Thymus (tissue), 11 donors: ENCODE data around the gene TCF12. TPM values are rescaled to one million over a fixed set of nuclear protein-coding genes. Genes with fewer than 3 reads are reported as not detected.
A peak's percentile ranks its signal among the peaks of the same experiment; 100 is the strongest.

ENCODE experiments used
- DNase-seq, 9 donors: peaks; one replicate each; pipeline ENCODE4 v3.0.0-alpha.2; 2013; ENCODE audit warnings: low spot score in 9 of 9, low read depth in 6 of 9, missing footprints in 1 of 9
- H3K27ac ChIP-seq, 2 donors: one replicate each; pipeline ENCODE4 v1.5.1; 2013; ENCODE audit warnings: control low read depth in 1 of 2, low read depth in 1 of 2, low read length in 1 of 2, mild to moderate bottlenecking in 1 of 2, moderate library complexity in 1 of 2
- H3K27me3 ChIP-seq, 2 donors: one replicate each; pipeline ENCODE4 v1.5.1; 2013; ENCODE audit warnings: low read length in 1 of 2; ENCODE audit not compliant: control insufficient read depth in 2 of 2, insufficient read depth in 1 of 2
- H3K36me3 ChIP-seq, 2 donors: one replicate each; pipeline ENCODE4 v1.5.1; 2013; ENCODE audit warnings: low read length in 1 of 2, mild to moderate bottlenecking in 1 of 2, moderate library complexity in 1 of 2; ENCODE audit not compliant: control insufficient read depth in 2 of 2, insufficient read depth in 2 of 2
- H3K4me1 ChIP-seq, 2 donors: one replicate each; pipeline ENCODE4 v1.5.1; 2013; ENCODE audit warnings: low read length in 2 of 2; ENCODE audit not compliant: control insufficient read depth in 2 of 2, insufficient read depth in 2 of 2
- H3K4me3 ChIP-seq, 2 donors: one replicate each; pipeline ENCODE4 v1.5.1; 2013; ENCODE audit warnings: low read length in 2 of 2, control low read depth in 1 of 2, mild to moderate bottlenecking in 1 of 2
- H3K9me3 ChIP-seq, 2 donors: one replicate each; pipeline ENCODE4 v1.5.1; 2013; ENCODE audit warnings: low read length in 1 of 2, mild to moderate bottlenecking in 1 of 2; ENCODE audit not compliant: control insufficient read depth in 2 of 2, insufficient read depth in 1 of 2
- WGBS: extraction: QIAGEN DNeasy Blood & Tissue Kit; methylation state at CpG from one replicate; pipeline ENCODE4 v1.1.7; 2013; 5-methylcytosine and 5-hydroxymethylcytosine counted together
- polyA plus RNA-seq: library from polyadenylated mRNA; stranded (reverse); fragments of 200-250 nt; gene quantifications from one replicate; pipeline ENCODE4 v1.2.3, GENCODE V29; 2013
- total RNA-seq: library from RNA; stranded (reverse); fragments of 120-200 nt; gene quantifications from one replicate; pipeline ENCODE4 v1.2.4, GENCODE V29; 2013
- donor health status: healthy.

The TCF12 gene
- total and polyA plus RNA-seq, 2 donors, result 45.2 to 159 TPM

DNA sequence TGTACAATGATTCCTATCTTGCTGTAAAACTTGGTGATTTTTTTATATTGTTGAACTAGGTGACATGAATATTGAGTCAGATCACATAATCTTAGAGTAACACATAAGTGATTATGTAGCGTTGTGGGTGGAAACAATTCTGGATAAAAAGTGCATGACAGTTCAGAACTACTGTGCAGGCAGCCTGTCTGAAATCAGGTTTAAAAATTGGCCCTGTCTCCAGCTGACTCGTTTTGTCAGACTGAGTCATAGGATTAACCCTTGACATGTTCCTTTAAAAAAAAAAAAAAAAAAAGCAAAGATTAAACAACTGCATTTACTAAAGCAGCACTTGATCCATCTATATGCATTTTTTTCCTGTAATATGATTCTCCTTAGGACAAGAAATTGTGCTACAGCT, 297.8 kb downstream of the TCF12 start:
- WGBS, result 78% methylated on average over 2 of the region's 2 CpGs
- Histone ChIP-seq H3K36me3 (peaks cover 3 to 6% of the 10 kb centered on the region in 2 donors), H3K27me3 (no peaks in the 10 kb centered on the region), H3K4me1 (peaks cover 0 to 3% of the 10 kb centered on the region in 2 donors), H3K9me3 (no peaks in the 10 kb centered on the region), H3K4me3 (no peak overlapping the region), H3K27ac (no peak overlapping the region)
- no peak for DNase-seq

DNA sequence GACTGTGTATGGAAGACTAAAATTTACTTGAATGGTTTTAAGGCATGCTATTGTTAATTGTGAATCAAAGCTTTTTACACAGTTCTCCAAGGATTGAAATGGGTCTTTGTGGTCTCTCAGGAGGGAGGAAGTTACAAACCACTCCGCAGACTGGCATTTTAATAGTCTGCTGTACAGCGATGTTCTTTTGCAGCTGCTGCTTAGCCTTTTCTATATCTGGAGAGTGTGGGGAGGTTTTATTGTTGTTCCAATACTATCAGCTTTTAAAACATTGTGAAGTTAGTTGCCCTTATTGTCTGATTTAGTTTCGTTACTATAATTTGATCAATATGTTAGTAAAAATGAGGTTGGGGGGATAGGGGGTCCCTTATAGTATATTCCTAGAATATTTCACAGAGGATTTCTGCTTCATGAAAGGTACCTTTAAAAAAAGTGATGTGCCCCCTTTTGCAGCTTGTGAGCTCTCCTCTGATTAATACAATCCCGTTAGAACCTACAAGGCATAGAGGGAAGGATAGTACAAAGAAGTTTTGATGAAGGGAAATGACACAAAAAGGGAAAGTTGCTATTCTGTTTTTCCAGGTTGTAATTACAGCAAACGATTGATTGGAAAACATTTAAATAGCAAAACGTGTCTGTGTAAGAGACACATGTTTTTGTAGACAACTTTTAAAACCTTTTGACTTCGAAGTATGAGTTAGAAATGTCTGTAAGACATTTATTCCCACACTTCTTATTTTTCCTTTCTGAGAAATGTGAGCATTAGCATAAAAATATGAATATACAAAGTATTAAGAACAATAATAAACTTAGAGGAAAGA, 299.5 kb downstream of the TCF12 start:
- H3K9me3 ChIP-seq, result no peaks in the 10 kb centered on the region
- H3K4me1 ChIP-seq, result peaks cover 0 to 3% of the 10 kb centered on the region in 2 donors
- DNase-seq, result peak in 1 of 9 donors; percentile 31
- no peaks in the 10 kb centered on the region for H3K27me3 ChIP-seq
- no peak overlapping the region for H3K27ac ChIP-seq
- 53% methylated on average over 7 of the region's 7 CpGs for WGBS
- H3K4me3 ChIP-seq, result no peak overlapping the region
- no peaks in the 10 kb centered on the region for H3K36me3 ChIP-seq

DNA sequence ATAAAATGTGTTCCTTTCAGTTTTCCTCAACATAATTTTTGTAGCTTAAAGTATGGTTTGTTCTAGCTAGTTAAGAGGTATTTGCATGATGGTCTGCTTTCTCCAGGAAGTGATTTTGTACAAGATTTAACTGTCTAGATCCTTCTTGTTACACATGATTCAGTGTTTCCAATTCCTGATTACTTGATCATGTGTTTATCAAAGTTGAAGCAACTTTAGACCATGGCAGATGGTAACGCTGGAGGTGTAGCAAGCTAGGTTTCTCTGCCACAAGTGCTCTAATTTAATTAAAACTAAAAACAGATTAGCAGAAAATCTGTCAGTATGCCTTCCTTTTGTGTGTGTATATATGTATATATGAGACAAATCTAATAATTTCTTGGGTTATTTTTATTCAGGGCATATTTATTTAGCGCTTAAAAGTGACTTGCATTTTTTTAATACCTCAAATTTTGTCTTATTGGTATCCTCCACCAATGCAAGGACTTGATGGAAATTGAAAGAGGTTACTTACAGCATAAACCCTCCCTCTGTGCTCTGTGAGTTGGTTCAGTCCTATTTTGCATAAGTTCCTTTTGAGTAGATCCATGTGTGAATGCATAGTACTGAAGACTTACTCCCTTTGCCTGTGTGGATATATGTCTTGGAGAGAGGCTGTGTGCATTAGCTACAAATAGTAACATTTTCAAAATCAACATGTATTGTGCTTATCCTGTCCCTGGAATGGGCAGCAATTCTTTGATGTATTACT, 300.6 kb downstream of the TCF12 start:
- Histone ChIP-seq H3K4me3 (no peak overlapping the region), H3K36me3 (no peaks in the 10 kb centered on the region), H3K4me1 (peaks cover 0 to 3% of the 10 kb centered on the region in 2 donors), H3K9me3 (no peaks in the 10 kb centered on the region), H3K27me3 (no peaks in the 10 kb centered on the region), H3K27ac (no peak overlapping the region)
- 97% methylated on average over 2 of the region's 2 CpGs for WGBS
- peak in 1 of 9 donors; percentile 45 for DNase-seq

DNA sequence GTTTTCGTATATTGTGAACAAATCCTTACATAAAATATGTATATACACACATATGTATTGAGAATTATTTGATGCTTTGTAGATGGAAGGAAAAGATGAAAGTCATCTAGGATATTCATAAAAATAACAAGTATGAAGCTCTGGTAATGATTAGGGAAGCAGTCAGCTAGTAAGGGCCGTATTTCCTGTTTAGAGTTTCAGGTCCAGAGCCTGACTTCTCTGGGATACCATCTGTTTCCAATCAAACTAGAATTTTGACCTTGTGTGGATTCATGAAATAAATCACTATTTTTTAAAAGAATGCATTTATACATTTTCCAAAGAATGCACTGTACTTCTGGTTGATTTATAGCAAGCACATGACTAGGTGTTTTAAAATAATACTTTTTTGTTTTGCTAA, 301.8 kb downstream of the TCF12 start:
- no peak for DNase-seq
- WGBS, result 96% methylated on average over 2 of the region's 2 CpGs
- H3K4me1 ChIP-seq, result peaks cover 0 to 3% of the 10 kb centered on the region in 2 donors

DNA sequence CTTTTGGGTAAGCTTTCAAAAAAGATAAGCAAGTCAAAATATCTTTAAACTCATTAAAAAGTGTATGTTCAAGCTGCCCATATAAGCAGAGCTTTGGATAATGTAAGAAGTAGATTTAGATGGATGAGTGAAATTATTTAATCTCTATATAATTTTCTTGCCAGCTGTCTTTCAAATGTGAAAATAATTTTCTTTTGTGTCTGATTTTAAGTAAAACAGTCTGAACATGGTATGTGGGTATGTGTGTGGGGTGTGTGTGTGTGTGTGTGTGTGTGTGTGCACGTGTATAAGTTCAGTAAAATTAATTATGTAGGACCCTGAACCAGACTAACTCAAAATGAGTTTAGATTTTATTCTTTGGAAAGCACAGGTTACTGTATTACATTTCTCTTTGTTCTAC, 302.7 kb downstream of the TCF12 start:
- Histone ChIP-seq H3K4me1 (peaks cover 0 to 3% of the 10 kb centered on the region in 2 donors), H3K36me3 (no peaks in the 10 kb centered on the region), H3K27me3 (no peaks in the 10 kb centered on the region), H3K4me3 (no peak overlapping the region), H3K9me3 (no peaks in the 10 kb centered on the region), H3K27ac (no peak overlapping the region)
- WGBS, result 0% methylated on average over 1 of the region's 1 CpG
- no peak for DNase-seq

More for the DNA sequence above, 301.8 kb downstream of the TCF12 start:
- Histone ChIP-seq H3K36me3 (no peaks in the 10 kb centered on the region), H3K4me3 (no peak overlapping the region), H3K27me3 (no peaks in the 10 kb centered on the region), H3K9me3 (no peaks in the 10 kb centered on the region), H3K27ac (no peak overlapping the region)

DNA sequence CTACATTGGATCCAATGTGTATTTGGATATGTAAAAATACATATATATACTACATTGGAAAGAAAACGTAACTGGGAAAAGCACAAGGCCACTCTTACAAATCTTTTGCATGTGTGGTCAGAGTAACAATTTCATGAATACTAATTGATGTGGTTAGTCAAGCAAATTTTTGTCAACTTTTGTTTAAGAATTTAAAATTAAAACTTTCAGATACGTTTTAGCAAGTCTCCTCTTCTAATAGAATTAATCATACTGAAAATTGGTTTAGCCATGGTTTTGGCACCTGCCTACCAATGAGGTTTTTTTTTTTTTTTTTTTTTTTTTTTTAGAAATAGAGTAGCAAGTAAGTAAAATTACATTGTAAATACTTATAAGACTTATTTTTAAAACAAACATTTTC, 304.9 kb downstream of the TCF12 start:
- DNase-seq, result no peak
- Histone ChIP-seq H3K36me3 (no peaks in the 10 kb centered on the region), H3K4me1 (no peaks in the 10 kb centered on the region), H3K27me3 (no peaks in the 10 kb centered on the region), H3K9me3 (no peaks in the 10 kb centered on the region), H3K4me3 (no peak overlapping the region), H3K27ac (no peak overlapping the region)
- WGBS, result 94% methylated on average over 2 of the region's 2 CpGs

DNA sequence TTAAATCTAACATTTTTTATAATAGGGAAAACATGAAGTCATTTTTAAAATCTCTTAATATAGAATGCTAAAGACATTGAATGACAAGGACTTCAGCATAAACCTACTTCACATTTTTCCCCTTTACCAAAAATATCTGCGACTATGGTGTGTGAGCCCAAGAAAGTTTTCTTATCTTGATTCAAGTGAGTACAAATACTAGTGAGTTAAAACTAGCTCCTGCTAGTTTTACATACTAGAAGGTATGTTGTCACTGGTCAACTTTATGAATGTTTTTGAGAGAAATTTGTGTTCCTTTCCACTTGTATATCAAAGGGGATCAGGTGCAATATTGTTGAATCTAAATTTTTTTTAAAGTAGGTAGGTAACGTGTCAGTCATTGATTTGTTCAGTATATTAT, 305.4 kb downstream of the TCF12 start:
- DNase-seq, result no peak
- Histone ChIP-seq H3K27ac (no peak overlapping the region), H3K4me3 (no peak overlapping the region), H3K36me3 (no peaks in the 10 kb centered on the region), H3K9me3 (no peaks in the 10 kb centered on the region), H3K4me1 (no peaks in the 10 kb centered on the region), H3K27me3 (no peaks in the 10 kb centered on the region)
- WGBS, result 98% methylated on average over 2 of the region's 2 CpGs

DNA sequence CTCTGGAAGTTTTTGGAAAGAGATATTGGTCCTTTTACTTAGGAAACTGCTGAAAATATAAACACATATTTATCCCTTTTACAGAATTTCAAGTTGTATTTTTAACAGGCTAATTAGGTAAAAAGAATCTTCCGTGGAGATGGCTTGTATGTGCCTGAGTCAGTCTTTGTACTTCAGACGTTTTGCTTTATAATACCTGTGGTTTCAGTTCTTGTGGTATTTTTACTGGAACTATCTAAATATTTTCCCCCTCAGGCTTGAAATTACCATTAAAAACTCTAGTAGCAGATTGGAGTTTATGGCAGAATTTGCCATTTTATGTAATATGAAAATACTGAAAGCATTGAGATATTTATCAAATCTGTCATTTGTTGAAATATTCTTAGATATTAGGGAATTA, 306.2 kb downstream of the TCF12 start:
- no peak overlapping the region for H3K4me3 ChIP-seq
- no peaks in the 10 kb centered on the region for H3K36me3 ChIP-seq
- H3K9me3 ChIP-seq, result no peaks in the 10 kb centered on the region
- H3K27me3 ChIP-seq, result no peaks in the 10 kb centered on the region
- H3K27ac ChIP-seq, result no peak overlapping the region
- 8% methylated on average over 2 of the region's 2 CpGs for WGBS
- no peaks in the 10 kb centered on the region for H3K4me1 ChIP-seq
- DNase-seq, result no peak

DNA sequence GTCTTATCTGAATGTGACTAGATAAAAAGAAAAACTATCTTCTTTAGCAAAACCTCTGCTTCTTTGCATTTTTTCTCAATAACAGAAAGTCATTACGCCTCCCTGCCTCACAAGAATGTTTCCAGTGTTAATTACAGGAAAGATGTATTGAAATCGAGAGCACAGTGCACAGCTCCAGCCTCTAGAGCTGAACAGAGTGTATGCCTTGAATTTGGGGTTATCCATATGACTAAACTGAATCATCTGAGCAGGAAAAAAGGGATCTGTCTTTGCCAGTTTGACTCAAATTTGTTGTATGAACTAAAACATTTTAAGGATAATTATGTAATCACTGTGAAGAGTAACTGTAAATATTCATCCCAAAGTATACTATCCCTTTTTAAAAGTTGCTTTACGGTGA, 308.7 kb downstream of the TCF12 start:
- WGBS, result 96% methylated on average over 3 of the region's 3 CpGs
- peaks cover 1 to 8% of the 10 kb centered on the region in 2 donors for H3K36me3 ChIP-seq
- H3K27ac ChIP-seq, result no peak overlapping the region
- no peaks in the 10 kb centered on the region for H3K27me3 ChIP-seq
- no peaks in the 10 kb centered on the region for H3K4me1 ChIP-seq
- DNase-seq, result no peak
- no peaks in the 10 kb centered on the region for H3K9me3 ChIP-seq
- no peak overlapping the region for H3K4me3 ChIP-seq
